NCI-H146 (cell line): ENCODE measurements around the gene PYGO2.
"Not testable (repeated sequence)": the region's sequence is repeated elsewhere in the genome, so short reads cannot be mapped to it uniquely, and the experiment has no call there.

ENCODE experiments used
- DNase-seq: peaks from one replicate; lab custom pipeline; 2025; lab: John Stamatoyannopoulos, UW

Gene PYGO2

GRCh38 chr1:155000411-155000725 is 38.8 kb upstream of the PYGO2 start:
- no peak for DNase-seq

GRCh38 chr1:154999571-155000410 is 38.2 kb upstream of the PYGO2 start:
- DNase-seq: peak; percentile 75

DNA sequence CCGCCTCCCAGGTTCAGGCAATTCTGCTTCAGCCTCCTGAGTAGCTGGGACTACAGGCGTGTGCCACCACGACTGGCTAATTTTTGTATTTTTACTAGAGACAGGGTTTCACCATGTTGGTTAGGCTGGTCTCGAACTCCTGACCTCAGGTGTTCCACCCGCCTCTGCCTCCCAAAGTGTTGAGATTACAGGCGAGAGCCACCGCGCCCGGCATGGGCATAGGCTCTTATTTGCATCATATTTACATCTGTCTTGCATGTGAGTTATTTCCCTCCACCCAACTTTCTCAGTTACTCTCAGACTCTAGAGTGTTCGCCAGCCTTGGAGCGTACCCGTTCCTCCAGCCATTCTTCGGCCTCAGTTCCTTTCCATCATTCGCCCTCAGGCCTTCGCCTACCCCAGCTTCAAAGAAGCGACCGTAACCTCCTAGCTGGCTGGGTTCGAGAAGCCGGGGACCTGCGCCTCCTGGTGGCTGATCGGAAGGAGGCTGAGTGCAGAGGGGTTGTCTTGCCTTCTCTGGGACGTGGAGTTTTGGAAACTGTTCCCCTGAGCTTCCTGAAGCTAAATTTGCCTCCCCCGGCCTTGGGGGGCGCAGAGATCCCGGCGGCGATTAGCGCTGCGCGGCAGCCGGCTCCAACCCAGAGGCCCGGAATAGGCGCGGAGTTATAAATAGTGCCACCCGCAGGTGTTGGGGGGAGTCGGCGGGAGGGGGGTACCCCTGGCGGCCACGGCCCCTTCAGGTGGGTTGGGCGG is 37.4 kb upstream of the PYGO2 start:
- DNase-seq: peak; percentile 72

- DNase-seq: no peak
These were observed 36.7 kb upstream of the PYGO2 start for GRCh38 chr1:154998201-154998780.

GRCh38 chr1:154996966-154997701 is 35.6 kb upstream of the PYGO2 start:
- DNase-seq: no peak

GRCh38 chr1:154995301-154995983 is 33.9 kb upstream of the PYGO2 start:
- DNase-seq: not testable (repeated sequence)

DNA sequence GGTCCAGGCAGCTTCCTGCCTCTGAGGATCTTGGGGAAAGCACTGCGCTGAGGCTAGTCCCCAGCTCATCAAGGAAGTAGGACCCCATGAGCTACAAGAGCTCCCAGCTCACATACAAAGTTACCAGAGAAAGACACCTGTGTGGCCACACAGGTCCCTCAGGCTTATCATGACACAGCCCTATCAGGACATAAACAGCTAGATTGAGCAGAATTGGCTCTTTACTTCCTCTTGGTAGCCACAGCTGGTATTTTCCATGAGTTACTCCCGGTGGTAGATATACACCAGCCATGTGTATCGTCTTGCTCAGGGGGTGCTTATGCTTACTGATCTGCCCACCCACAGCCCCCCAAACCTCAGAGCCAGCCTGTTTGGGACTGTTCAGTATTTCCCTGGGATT is 33.0 kb upstream of the PYGO2 start:
- no peak for DNase-seq

GRCh38 chr1:154994269-154994587 is 32.6 kb upstream of the PYGO2 start:
- DNase-seq: no peak

- DNase-seq: no peak
These were observed 32.1 kb upstream of the PYGO2 start, which contains the start of gene LENEP for GRCh38 chr1:154993572-154994268. LENEP (plus strand) TSS chr1:154993586; CDS start chr1:154993608, 22 bp downstream.

GRCh38 chr1:154992721-154993571 is 31.4 kb upstream of the PYGO2 start:
- no peak for DNase-seq

GRCh38 chr1:154990276-154990675 is 28.7 kb upstream of the PYGO2 start:
- no peak for DNase-seq

DNA sequence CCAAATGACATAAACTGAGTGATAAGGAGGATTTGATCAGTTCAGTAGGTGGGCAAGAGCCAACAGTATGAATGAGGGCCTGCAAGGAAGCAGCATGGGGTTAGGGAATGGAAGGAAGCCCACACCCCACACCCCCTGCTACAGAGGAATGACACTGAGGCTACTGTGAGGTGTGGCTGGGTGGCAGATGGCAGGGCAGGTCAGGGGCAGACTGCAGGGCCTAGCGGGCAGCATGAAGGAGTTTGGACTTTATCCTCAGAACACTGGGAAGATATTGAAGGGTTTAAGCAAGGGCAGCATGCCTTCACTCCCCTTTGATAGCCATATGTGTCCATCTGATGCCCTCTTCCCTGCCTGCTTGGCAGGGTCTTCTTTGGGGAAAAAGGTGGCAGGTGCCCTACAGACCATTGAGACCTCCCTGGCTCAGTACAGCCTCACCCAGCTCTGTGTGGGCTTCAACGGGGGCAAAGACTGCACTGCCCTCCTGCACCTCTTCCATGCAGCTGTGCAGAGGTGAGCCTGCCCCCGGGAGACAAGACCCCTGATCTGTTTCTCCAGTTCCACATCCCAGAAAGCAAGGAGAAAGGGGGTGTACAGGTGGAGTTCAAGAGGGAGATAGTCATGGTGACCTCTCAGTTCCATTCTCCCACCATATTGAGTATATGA is 27.7 kb upstream of the PYGO2 start:
- no peak for DNase-seq

- DNase-seq: no peak
These were observed 26.7 kb upstream of the PYGO2 start for GRCh38 chr1:154988058-154988954.

GRCh38 chr1:154987326-154987725 is 25.7 kb upstream of the PYGO2 start:
- DNase-seq: no peak

GRCh38 chr1:154986736-154987135 is 25.2 kb upstream of the PYGO2 start:
- DNase-seq: not testable (repeated sequence)

GRCh38 chr1:154983776-154984466 is 22.3 kb upstream of the PYGO2 start:
- no peak for DNase-seq

DNA sequence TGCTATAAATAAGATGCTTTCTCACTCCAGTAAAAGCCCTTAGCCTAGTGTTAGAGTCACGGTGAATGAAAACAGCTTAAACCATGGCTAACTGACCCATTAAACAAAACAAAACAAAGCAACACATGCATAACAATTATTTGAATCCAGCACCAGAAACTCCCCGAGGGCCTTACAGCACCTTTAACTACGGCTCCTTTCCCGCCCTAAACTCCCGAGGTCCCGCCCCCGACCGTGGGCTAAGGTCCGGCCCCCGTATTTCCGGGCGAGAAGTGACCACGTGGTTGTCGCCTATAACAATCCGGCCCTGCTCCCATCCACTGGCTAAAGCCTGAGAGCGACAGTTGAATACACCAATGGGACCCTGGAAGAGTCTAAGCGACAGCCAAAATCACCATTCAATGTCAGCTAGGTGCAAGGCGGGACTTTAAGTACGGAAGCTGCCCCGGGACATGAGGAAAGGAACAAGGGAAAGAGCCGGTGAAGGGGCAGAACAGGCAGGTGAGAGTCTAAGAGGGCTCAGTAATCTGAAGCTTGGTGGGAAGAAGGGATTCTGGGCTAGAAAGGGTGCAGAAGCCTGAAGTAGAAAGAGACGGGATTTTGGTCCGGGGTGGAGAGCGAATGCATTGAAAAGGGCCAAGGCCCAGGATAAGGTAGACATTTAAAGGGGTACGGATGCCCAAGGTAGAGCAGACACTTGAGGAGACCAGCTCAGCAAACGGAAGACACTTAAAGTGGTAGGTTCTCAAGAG is 21.5 kb upstream of the PYGO2 start, which contains the start of gene FLAD1:
TSS of gene FLAD1 (plus strand) at position 448 of the 752 bp plus-strand sequence. CDS start 351 bp downstream, outside the sequence.
- DNase-seq: peak; percentile 99
